ENCODE measurements around the gene GMIP.

The GMIP gene

GRCh38 chr19:19630062-19630414 is 13.4 kb downstream of the GMIP start:
- TF ChIP-seq POLR2AphosphoS5 (IDR thresholded peaks at IDR 0.05; ENCODE audit: low read depth, low read length) (no peak), SPI1 (IDR thresholded peaks at IDR 0.05; ENCODE audit: low read depth, low read length) (no peak), POLR2A (IDR thresholded peaks at IDR 0.05; ENCODE audit: low read depth, low read length) (no peak), PAX5 (IDR thresholded peaks at IDR 0.05; ENCODE audit: insufficient read depth, low read length, severe bottlenecking) (no peak), TAF1 (IDR thresholded peaks at IDR 0.05; ENCODE audit: low read depth, low read length) (no peak), POU2F2 (IDR thresholded peaks at IDR 0.05; ENCODE audit: low read depth, low read length) (no peak)
- DNase-seq (ENCODE audit: insufficient read length, low spot score): no peak
- no peak for FAIRE-seq

GRCh38 chr19:19628501-19629134 is 14.8 kb downstream of the GMIP start:
- no peak for TF ChIP-seq POU2F2 (IDR thresholded peaks at IDR 0.05; ENCODE audit: low read depth, low read length)
- TF ChIP-seq POLR2AphosphoS5 (IDR thresholded peaks at IDR 0.05; ENCODE audit: low read depth, low read length): peak; percentile 57
- peak; percentile 76 for FAIRE-seq
- DNase-seq (ENCODE audit: insufficient read length, low spot score): no peak

GRCh38 chr19:19627621-19628500 is 15.6 kb downstream of the GMIP start, which contains the start of gene LPAR2:
Gene LPAR2, minus strand, starts transcription at chr19:19628220. Its CDS starts 945 bp downstream, at chr19:19627275.
- DNase-seq (ENCODE audit: insufficient read length, low spot score) (peak; percentile 97), FAIRE-seq (peak; percentile 65)
- peak; percentile 20; the same call in 1 of the 2 replicates for TF ChIP-seq POLR2AphosphoS5 (IDR thresholded peaks at IDR 0.05; ENCODE audit: low read depth, low read length)
- no peak for TF ChIP-seq PAX5 (IDR thresholded peaks at IDR 0.05; ENCODE audit: insufficient read depth, low read length, severe bottlenecking)

GRCh38 chr19:19626516-19627472 is 16.7 kb downstream of the GMIP start:
- TF ChIP-seq POU2F2 (IDR thresholded peaks at IDR 0.05; ENCODE audit: low read depth, low read length) (peak; percentile 22; the same call in 1 of the 2 replicates), POLR2A (IDR thresholded peaks at IDR 0.05; ENCODE audit: low read depth, low read length) (0 out of 2 replicates have a peak, but pooled peaks have one; percentile 22), TAF1 (IDR thresholded peaks at IDR 0.05; ENCODE audit: low read depth, low read length) (no peak)
- FAIRE-seq: peak; percentile 38

GRCh38 chr19:19624032-19624570 is 19.4 kb downstream of the GMIP start:
- FAIRE-seq: no peak
- DNase-seq (ENCODE audit: insufficient read length, low spot score): no peak
- TF ChIP-seq POU2F2 (IDR thresholded peaks at IDR 0.05; ENCODE audit: low read depth, low read length) (no peak), PAX5 (IDR thresholded peaks at IDR 0.05; ENCODE audit: insufficient read depth, low read length, severe bottlenecking) (no peak), POLR2A (IDR thresholded peaks at IDR 0.05; ENCODE audit: low read depth, low read length) (no peak), SPI1 (IDR thresholded peaks at IDR 0.05; ENCODE audit: low read depth, low read length) (no peak), POLR2AphosphoS5 (IDR thresholded peaks at IDR 0.05; ENCODE audit: low read depth, low read length) (no peak), TAF1 (IDR thresholded peaks at IDR 0.05; ENCODE audit: low read depth, low read length) (no peak)

More at GRCh38 chr19:19626516-19627472, 16.7 kb downstream of the GMIP start:
- no peak for DNase-seq (ENCODE audit: insufficient read length, low spot score)

- FAIRE-seq (no peak), DNase-seq (ENCODE audit: insufficient read length, low spot score) (no peak)
- no peak for TF ChIP-seq POU2F2 (IDR thresholded peaks at IDR 0.05; ENCODE audit: low read depth, low read length)
- TF ChIP-seq TAF1 (IDR thresholded peaks at IDR 0.05; ENCODE audit: low read depth, low read length): no peak
- TF ChIP-seq SPI1 (IDR thresholded peaks at IDR 0.05; ENCODE audit: low read depth, low read length): no peak
Measured at GRCh38 chr19:19623383-19623782, 20.1 kb downstream of the GMIP start.

GRCh38 chr19:19619849-19620210 is 23.6 kb downstream of the GMIP start:
- TF ChIP-seq POLR2A (IDR thresholded peaks at IDR 0.05; ENCODE audit: low read depth, low read length): no peak
- TF ChIP-seq POU2F2 (IDR thresholded peaks at IDR 0.05; ENCODE audit: low read depth, low read length): no peak
- no peak for TF ChIP-seq SPI1 (IDR thresholded peaks at IDR 0.05; ENCODE audit: low read depth, low read length)
- no peak for TF ChIP-seq POLR2AphosphoS5 (IDR thresholded peaks at IDR 0.05; ENCODE audit: low read depth, low read length)
- no peak for TF ChIP-seq TAF1 (IDR thresholded peaks at IDR 0.05; ENCODE audit: low read depth, low read length)
- no peak for TF ChIP-seq PAX5 (IDR thresholded peaks at IDR 0.05; ENCODE audit: insufficient read depth, low read length, severe bottlenecking)
- no peak for FAIRE-seq
- DNase-seq (ENCODE audit: insufficient read length, low spot score): no peak

GRCh38 chr19:19619181-19619848 is 24.1 kb downstream of the GMIP start:
- FAIRE-seq: no peak
- no peak for DNase-seq (ENCODE audit: insufficient read length, low spot score)
- TF ChIP-seq PAX5 (IDR thresholded peaks at IDR 0.05; ENCODE audit: insufficient read depth, low read length, severe bottlenecking): no peak
- TF ChIP-seq POU2F2 (IDR thresholded peaks at IDR 0.05; ENCODE audit: low read depth, low read length): no peak
- no peak for TF ChIP-seq POLR2A (IDR thresholded peaks at IDR 0.05; ENCODE audit: low read depth, low read length)
- TF ChIP-seq SPI1 (IDR thresholded peaks at IDR 0.05; ENCODE audit: low read depth, low read length): no peak
- no peak for TF ChIP-seq TAF1 (IDR thresholded peaks at IDR 0.05; ENCODE audit: low read depth, low read length)
- no peak for TF ChIP-seq POLR2AphosphoS5 (IDR thresholded peaks at IDR 0.05; ENCODE audit: low read depth, low read length)
